ENCODE data around the gene IL34.

IL34 gene

DNA sequence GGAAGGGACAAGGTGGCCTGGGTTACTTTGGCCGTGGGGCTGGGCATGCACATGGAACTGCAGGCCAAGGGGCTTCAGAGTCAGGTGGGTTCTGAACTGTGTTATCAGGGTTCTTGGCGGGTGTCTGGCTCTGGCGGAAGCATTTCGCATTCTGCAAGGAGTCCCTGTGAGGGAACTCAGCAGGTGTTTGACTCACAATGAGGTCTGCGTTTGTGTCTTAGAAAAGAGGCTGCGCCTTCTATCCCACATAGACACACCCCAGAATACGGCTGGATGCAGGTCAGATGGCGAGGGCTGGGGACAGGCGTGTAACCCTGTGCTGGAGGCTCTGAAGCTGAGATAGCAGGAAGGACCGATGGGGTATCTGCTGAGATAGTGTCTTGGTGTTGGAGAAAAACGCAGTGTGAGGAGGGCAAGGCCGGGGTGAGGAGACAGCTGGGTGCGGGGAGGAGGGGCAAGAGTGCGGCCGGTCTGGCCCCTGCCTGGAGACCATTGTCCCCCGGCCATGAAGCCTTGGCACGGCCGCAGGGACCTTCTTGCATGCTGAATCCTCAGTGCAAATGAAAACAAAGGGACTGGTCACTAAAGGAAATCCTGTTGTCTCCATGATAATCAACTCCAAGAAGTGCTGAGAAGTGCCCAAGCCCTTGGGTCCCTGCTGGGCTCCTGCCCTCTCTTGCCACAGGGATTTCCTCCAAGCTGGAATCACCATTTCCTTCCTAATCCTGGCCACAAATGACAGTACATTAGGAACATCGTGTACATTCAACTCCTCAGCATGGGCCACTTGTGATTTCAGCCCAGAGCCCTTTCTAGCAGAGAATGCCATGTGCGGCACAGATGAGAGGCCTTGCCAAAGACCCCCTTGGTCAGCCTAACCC lies 62.2 kb downstream of the IL34 start:
- TF ChIP-seq LEF1 (IDR thresholded peaks at IDR 0.05; ENCODE audit: borderline replicate concordance) (no peak), ARNT (IDR thresholded peaks at IDR 0.05) (no peak), HDGF (IDR thresholded peaks at IDR 0.05; ENCODE audit: borderline replicate concordance) (no peak), NFRKB (IDR thresholded peaks at IDR 0.05) (no peak), SP1 (IDR thresholded peaks at IDR 0.05) (no peak), FOXA1 (IDR thresholded peaks at IDR 0.05) (no peak), L3MBTL2 (conservative IDR thresholded peaks at IDR 0.05) (no peak), ZNF384 (IDR thresholded peaks at IDR 0.05) (no peak), SUZ12 (IDR thresholded peaks at IDR 0.05) (no peak), TARDBP (IDR thresholded peaks at IDR 0.05) (no peak), FOXK2 (IDR thresholded peaks at IDR 0.05) (no peak), ELF4 (IDR thresholded peaks at IDR 0.05) (no peak), FOXM1 (IDR thresholded peaks at IDR 0.05; ENCODE audit: borderline replicate concordance) (no peak), CTBP1 (IDR thresholded peaks at IDR 0.05; ENCODE audit: borderline replicate concordance) (no peak), BHLHE40 (IDR thresholded peaks at IDR 0.05; ENCODE audit: borderline replicate concordance) (no peak)
- TF ChIP-seq, protein P1, sequence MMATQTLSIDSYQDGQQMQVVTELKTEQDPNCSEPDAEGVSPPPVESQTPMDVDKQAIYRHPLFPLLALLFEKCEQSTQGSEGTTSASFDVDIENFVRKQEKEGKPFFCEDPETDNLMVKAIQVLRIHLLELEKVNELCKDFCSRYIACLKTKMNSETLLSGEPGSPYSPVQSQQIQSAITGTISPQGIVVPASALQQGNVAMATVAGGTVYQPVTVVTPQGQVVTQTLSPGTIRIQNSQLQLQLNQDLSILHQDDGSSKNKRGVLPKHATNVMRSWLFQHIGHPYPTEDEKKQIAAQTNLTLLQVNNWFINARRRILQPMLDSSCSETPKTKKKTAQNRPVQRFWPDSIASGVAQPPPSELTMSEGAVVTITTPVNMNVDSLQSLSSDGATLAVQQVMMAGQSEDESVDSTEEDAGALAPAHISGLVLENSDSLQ (IDR thresholded peaks at IDR 0.05), result no peak
- CTCF ChIA-PET, result no interaction called here
- POLR2A ChIA-PET, result no interaction called here
- no peak for DNase-seq (ENCODE audit: extremely low spot score)

DNA sequence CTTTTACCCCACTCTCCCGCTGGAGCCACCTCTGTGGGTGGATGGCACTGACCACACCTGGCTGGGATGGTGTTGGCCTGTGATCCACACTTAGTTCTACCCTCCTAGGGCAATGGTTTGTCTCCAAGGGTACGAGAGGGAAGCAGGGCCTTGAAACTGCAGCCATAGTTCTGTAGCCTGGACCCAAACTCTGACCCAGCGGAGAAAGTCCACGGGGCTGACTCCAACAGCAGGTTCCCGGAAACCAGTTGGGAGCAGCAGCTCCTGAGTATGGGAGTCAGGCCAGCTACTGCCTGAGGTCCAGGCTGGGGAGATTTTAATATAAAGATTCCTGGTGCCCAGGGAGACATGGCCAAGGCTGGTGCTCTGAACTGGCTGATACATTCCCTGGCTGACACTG lies 63.1 kb downstream of the IL34 start:
- POLR2A ChIA-PET, result no interaction called here
- TF ChIP-seq, protein P1 (IDR thresholded peaks at IDR 0.05), result no peak
- TF ChIP-seq SUZ12 (IDR thresholded peaks at IDR 0.05), result no peak
- no peak for TF ChIP-seq CTBP1 (IDR thresholded peaks at IDR 0.05; ENCODE audit: borderline replicate concordance)
- no peak for TF ChIP-seq ZNF384 (IDR thresholded peaks at IDR 0.05)
- no peak for TF ChIP-seq FOXA1 (IDR thresholded peaks at IDR 0.05)
- no peak for TF ChIP-seq HDGF (IDR thresholded peaks at IDR 0.05; ENCODE audit: borderline replicate concordance)
- no peak for TF ChIP-seq ARNT (IDR thresholded peaks at IDR 0.05)
- no peak for TF ChIP-seq BHLHE40 (IDR thresholded peaks at IDR 0.05; ENCODE audit: borderline replicate concordance)
- TF ChIP-seq ELF4 (IDR thresholded peaks at IDR 0.05), result no peak
- TF ChIP-seq SP1 (IDR thresholded peaks at IDR 0.05), result no peak
- TF ChIP-seq L3MBTL2 (conservative IDR thresholded peaks at IDR 0.05), result no peak
- TF ChIP-seq FOXM1 (IDR thresholded peaks at IDR 0.05; ENCODE audit: borderline replicate concordance), result no peak
- TF ChIP-seq LEF1 (IDR thresholded peaks at IDR 0.05; ENCODE audit: borderline replicate concordance), result no peak
- no peak for TF ChIP-seq FOXK2 (IDR thresholded peaks at IDR 0.05)
- TF ChIP-seq NFRKB (IDR thresholded peaks at IDR 0.05), result no peak
- no peak for TF ChIP-seq TARDBP (IDR thresholded peaks at IDR 0.05)
- DNase-seq (ENCODE audit: extremely low spot score), result no peak
- CTCF ChIA-PET, result no interaction called here

DNA sequence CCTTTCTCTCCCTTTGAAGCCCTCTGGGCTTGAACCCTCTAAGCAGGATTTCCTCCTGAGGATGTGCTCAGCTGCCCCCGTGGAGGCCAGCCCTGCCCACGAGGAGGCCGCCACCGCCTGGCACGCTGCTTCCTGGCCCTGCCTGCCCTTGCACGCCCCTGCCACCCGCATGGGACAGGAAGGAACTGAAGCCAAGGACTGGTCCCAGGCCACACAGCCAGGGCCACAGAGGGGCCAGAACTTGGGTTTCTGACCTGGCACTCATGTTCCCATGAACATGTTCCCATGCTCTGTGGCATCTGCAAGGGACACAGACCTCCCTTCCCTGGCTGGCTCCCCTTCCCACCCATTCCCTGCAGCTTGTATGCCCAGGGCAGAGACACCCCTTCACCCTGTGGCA lies 63.6 kb downstream of the IL34 start:
- ChIA-PET POLR2A (no interaction called here), CTCF (no interaction called here)
- no peak for DNase-seq (ENCODE audit: extremely low spot score)
- TF ChIP-seq LEF1 (IDR thresholded peaks at IDR 0.05; ENCODE audit: borderline replicate concordance), result no peak
- TF ChIP-seq ZNF384 (IDR thresholded peaks at IDR 0.05), result no peak
- TF ChIP-seq ELF4 (IDR thresholded peaks at IDR 0.05), result no peak
- TF ChIP-seq, protein P1 (IDR thresholded peaks at IDR 0.05), result no peak
- no peak for TF ChIP-seq TARDBP (IDR thresholded peaks at IDR 0.05)
